ENCODE data around the gene PDE4D. TPM values are rescaled to one million over a fixed set of nuclear protein-coding genes. Genes with fewer than 3 reads are reported as not detected.

The PDE4D gene
- total RNA-seq, 1 donor from 2014 or later: 39.2 TPM

DNA sequence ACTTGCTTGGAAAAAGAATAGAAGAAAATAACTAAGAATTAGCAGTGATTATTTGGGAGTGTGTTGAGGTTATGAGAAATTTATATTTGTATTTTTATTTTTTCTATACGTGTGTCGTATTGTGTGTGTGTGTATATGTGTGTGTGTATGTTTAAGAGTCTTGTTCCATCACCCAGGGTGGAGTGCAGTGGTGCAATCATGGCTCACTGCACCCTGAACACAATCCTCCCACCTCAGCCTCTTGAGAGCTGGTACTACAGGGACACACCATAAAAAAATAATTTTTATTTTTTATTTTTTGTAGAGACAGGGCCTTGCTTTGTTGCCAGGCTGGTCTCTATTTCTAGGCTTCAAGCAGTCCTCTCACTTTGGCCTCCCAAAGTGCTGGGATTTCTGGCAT lies 643.8 kb downstream of the PDE4D start:
- DNase-seq (ENCODE audit: low read depth): no peak
- Histone ChIP-seq H3K27me3 (ENCODE audit: control insufficient read depth, insufficient read depth, low read length) (no peaks in the 10 kb centered on the region), H3K36me3 (ENCODE audit: control insufficient read depth, insufficient read depth, low read length) (no peaks in the 10 kb centered on the region), H3K4me3 (ENCODE audit: low read depth, low read length) (no peak overlapping the region)
- no peak for TF ChIP-seq CTCF (IDR thresholded peaks at IDR 0.05; ENCODE audit: insufficient read depth, low read length, poor library complexity, severe bottlenecking)

DNA sequence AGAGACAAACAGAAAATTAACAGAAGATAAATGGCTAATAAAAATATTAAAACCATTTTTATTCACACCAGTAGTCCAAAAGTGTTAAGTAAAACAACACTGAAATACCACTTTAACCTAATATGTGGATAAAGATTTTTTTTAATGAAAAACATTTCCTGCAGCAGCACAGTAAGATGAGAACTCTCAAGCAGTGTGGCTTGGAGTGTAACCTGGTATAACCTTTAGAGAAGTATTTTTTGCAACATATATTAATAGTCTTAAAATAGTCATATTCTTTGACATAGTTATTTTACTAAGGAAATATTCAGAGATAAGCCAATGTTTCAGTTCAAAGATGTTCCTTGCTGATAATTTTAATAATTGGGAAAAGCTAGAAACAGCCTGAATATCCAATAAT lies 644.4 kb downstream of the PDE4D start:
- DNase-seq (ENCODE audit: low read depth): no peak
- Histone ChIP-seq H3K27me3 (ENCODE audit: control insufficient read depth, insufficient read depth, low read length) (no peaks in the 10 kb centered on the region), H3K36me3 (ENCODE audit: control insufficient read depth, insufficient read depth, low read length) (no peaks in the 10 kb centered on the region), H3K4me3 (ENCODE audit: low read depth, low read length) (no peak overlapping the region)
- no peak for TF ChIP-seq CTCF (IDR thresholded peaks at IDR 0.05; ENCODE audit: insufficient read depth, low read length, poor library complexity, severe bottlenecking)

DNA sequence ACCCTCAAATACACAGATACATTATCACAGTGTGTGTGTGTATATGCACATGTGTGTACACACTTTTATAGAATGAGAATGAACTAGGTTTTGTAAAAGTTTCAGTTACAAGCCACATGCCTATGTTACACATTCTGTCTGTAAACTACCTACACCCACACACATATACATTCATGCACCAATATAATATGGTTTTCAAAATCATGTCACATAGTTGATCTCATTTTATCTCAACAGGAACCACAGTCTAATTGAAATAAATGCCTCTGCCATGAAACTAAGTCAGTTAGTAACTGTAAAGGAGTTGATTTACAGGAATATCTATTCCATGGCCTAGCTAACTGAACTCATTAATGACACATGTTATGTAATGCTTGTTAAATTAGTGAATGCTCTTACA lies 646.6 kb downstream of the PDE4D start:
- Histone ChIP-seq H3K36me3 (ENCODE audit: control insufficient read depth, insufficient read depth, low read length) (no peaks in the 10 kb centered on the region), H3K4me3 (ENCODE audit: low read depth, low read length) (no peak overlapping the region), H3K27me3 (ENCODE audit: control insufficient read depth, insufficient read depth, low read length) (no peaks in the 10 kb centered on the region)
- DNase-seq (ENCODE audit: low read depth): no peak
- TF ChIP-seq CTCF (IDR thresholded peaks at IDR 0.05; ENCODE audit: insufficient read depth, low read length, poor library complexity, severe bottlenecking): no peak

GRCh38 chr5:59246145-59246869 lies 647.2 kb downstream of the PDE4D start:
- no peak for DNase-seq (ENCODE audit: low read depth)
- Histone ChIP-seq H3K4me3 (ENCODE audit: low read depth, low read length) (no peak overlapping the region), H3K27me3 (ENCODE audit: control insufficient read depth, insufficient read depth, low read length) (no peaks in the 10 kb centered on the region), H3K36me3 (ENCODE audit: control insufficient read depth, insufficient read depth, low read length) (no peaks in the 10 kb centered on the region)
- no peak for TF ChIP-seq CTCF (IDR thresholded peaks at IDR 0.05; ENCODE audit: insufficient read depth, low read length, poor library complexity, severe bottlenecking)

GRCh38 chr5:59245198-59245597 lies 648.3 kb downstream of the PDE4D start:
- no peak for DNase-seq (ENCODE audit: low read depth)
- Histone ChIP-seq H3K36me3 (ENCODE audit: control insufficient read depth, insufficient read depth, low read length) (no peaks in the 10 kb centered on the region), H3K4me3 (ENCODE audit: low read depth, low read length) (no peak overlapping the region), H3K27me3 (ENCODE audit: control insufficient read depth, insufficient read depth, low read length) (no peaks in the 10 kb centered on the region)
- no peak for TF ChIP-seq CTCF (IDR thresholded peaks at IDR 0.05; ENCODE audit: insufficient read depth, low read length, poor library complexity, severe bottlenecking)

DNA sequence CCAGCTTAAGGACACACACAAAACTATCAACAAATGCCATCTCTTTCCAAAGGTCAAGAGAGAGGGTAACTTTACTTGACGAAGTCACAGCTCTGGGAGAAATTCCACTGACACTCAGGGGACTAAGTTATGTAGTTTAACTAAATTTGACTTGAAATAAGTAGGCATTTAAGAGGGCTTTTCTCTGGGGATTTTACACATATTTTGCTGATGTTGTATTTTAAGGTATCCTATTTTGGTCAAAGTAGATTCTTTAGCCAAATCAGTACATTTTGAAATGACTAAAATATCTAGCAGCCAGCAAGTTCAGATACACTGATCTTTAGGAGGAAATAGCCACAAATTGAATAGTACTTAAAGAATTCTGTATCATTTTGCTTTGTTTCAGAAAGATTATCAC lies 652.0 kb downstream of the PDE4D start:
- no peak for TF ChIP-seq CTCF (IDR thresholded peaks at IDR 0.05; ENCODE audit: insufficient read depth, low read length, poor library complexity, severe bottlenecking)
- DNase-seq (ENCODE audit: low read depth): no peak
- no peak overlapping the region for H3K4me3 ChIP-seq (ENCODE audit: low read depth, low read length)
- no peaks in the 10 kb centered on the region for H3K27me3 ChIP-seq (ENCODE audit: control insufficient read depth, insufficient read depth, low read length)
- no peaks in the 10 kb centered on the region for H3K36me3 ChIP-seq (ENCODE audit: control insufficient read depth, insufficient read depth, low read length)

All from kidney epithelial cell (primary cell).